Pancreas (tissue), 10 donors: Measurements from ENCODE around the gene ME3. TPM values are rescaled to one million over a fixed set of nuclear protein-coding genes. Genes with fewer than 3 reads are reported as not detected.

Experiments used
- ATAC-seq, 4 donors: fragments of 200-7000 bp; cut with Tn5 transposase; one replicate each; pipeline versions ENCODE4 v1.8.0 to v1.9.1; 2020; ENCODE audit warnings: mild to moderate bottlenecking in 4 of 4, moderate library complexity in 4 of 4
- DNase-seq, 6 donors: peaks; one replicate each; pipeline ENCODE4 v3.0.0-alpha.2; 2020
- FAIRE-seq: peaks from 2 replicates; lab custom pipeline; 2012; peaks lifted over from hg19 to GRCh38; lab: Jason Lieb, UNC
- H3K27ac ChIP-seq, 4 donors: fragments of 200-600 bp; sonication (generic); 1 replicate in 3 of 4; 2 replicates in 1 of 4; pipeline versions ENCODE4 v1.5.0 to v1.8.0; 2020
- H3K27me3 ChIP-seq, 4 donors: fragments of 200-600 bp; one replicate each; pipeline ENCODE4 v1.8.0; 2021
- H3K36me3 ChIP-seq, 3 donors: fragments of 200-600 bp; sonication (generic) in 1 of 3; one replicate each; pipeline versions ENCODE4 v1.5.0 to v1.8.0; 2020 to 2021
- H3K4me1 ChIP-seq, 3 donors: fragments of 200-600 bp; one replicate each; pipeline ENCODE4 v1.8.0; 2021
- H3K4me3 ChIP-seq, 4 donors: fragments of 200-600 bp; sonication (generic) in 2 of 4; one replicate each; pipeline versions ENCODE4 v1.5.0 to v1.8.0; 2020 to 2021
- H3K9me3 ChIP-seq, 4 donors: fragments of 200-600 bp; one replicate each; pipeline ENCODE4 v1.8.0; 2021
- WGBS, 2 donors: extraction: QIAGEN DNeasy Blood & Tissue Kit; methylation state at CpG; one replicate each; pipeline ENCODE4 v1.1.7; 2013; 5-methylcytosine and 5-hydroxymethylcytosine counted together
- intact Hi-C, 3 donors: fragments of 100-400 bp; cut with DNase I; formaldehyde crosslinking; loops; one replicate each; pipeline versions ENCODE4 v1.11.1 to v1.14.2; 2022
- polyA plus RNA-seq, 2 donors: library from polyadenylated mRNA; stranded (reverse); fragments of 200-250 nt; gene quantifications; one replicate each; pipeline ENCODE4 v1.2.3, GENCODE V29; 2013
- total RNA-seq, 6 donors: library from RNA; stranded (reverse); fragmentation: NEBNext Ultra II Directional in 4 of 6; extraction: Animal tissue kit (Norgen Biotek cat#: 25700) in 4 of 6; gene quantifications; one replicate each; pipeline versions ENCODE4 v1.2.1 to v1.2.4, GENCODE V29; 2021 to 2023
- TF ChIP-seq, protein P1 (sequence below), 4 donors: fragments of 200-600 bp; sonication (generic) in 3 of 4; IDR thresholded peaks; one replicate each; pipeline versions ENCODE4 v1.5.0 to v1.8.0; 2021; ENCODE audit warnings: antibody characterized with exemption in 4 of 4
- donor health status: healthy with polysubstance abuse.
- donor health status: DM: no; HTN: no; CAD: no; lungs with moderate emphysema.
- donor health status: DM: no; HTN: no; CAD: no.
- donor health status: control.
- donor health status: control.
- donor health status: Bipolar disorder and iron deficiency.
- donor health status: DM: yes; HTN: yes; CAD: no.
- donor health status: DM: no; HTN: no; CAD: no.
- donor health status: DM: no; HTN: no; CAD: no.
- donor health status: DM: yes; HTN: yes; CAD: no.

ME3 gene
- total and polyA plus RNA-seq, 8 donors: 6.5 to 38.8 (median 13.2) TPM

DNA sequence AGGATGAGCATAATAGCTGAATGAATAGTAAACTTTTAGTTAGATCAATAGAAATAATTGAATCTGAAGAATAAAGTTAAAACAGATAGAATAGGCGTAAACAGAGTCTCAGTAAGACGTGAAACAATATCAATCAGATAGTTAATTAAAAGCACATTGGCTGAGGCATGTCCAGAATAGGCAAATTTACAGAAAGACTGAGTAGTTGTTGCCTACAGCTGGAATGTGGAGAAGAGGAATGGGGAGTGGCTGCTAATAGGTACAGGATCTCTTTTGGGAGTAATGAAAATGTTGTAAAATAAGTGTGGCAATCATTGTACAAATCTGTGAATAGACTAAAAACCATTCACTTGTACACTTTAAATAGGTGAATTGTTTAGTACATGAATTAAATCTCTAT lies 36.3 kb upstream of the ME3 start:
- intact Hi-C loops: no loop called here
- FAIRE-seq: no peak
- Histone ChIP-seq H3K36me3 (no peaks in the 10 kb centered on the region), H3K9me3 (peaks cover 0 to 3% (median 0%) of the 10 kb centered on the region in 4 donors), H3K27ac (no peak overlapping the region), H3K27me3 (no peaks in the 10 kb centered on the region), H3K4me1 (no peaks in the 10 kb centered on the region), H3K4me3 (no peak overlapping the region)
- TF ChIP-seq, protein P1, sequence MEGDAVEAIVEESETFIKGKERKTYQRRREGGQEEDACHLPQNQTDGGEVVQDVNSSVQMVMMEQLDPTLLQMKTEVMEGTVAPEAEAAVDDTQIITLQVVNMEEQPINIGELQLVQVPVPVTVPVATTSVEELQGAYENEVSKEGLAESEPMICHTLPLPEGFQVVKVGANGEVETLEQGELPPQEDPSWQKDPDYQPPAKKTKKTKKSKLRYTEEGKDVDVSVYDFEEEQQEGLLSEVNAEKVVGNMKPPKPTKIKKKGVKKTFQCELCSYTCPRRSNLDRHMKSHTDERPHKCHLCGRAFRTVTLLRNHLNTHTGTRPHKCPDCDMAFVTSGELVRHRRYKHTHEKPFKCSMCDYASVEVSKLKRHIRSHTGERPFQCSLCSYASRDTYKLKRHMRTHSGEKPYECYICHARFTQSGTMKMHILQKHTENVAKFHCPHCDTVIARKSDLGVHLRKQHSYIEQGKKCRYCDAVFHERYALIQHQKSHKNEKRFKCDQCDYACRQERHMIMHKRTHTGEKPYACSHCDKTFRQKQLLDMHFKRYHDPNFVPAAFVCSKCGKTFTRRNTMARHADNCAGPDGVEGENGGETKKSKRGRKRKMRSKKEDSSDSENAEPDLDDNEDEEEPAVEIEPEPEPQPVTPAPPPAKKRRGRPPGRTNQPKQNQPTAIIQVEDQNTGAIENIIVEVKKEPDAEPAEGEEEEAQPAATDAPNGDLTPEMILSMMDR (IDR thresholded peaks at IDR 0.05): no peak
- no peak for ATAC-seq
- 86 to 96% methylated on average over 2 of the region's 2 CpGs for WGBS, 2 donors
- no peak for DNase-seq

DNA sequence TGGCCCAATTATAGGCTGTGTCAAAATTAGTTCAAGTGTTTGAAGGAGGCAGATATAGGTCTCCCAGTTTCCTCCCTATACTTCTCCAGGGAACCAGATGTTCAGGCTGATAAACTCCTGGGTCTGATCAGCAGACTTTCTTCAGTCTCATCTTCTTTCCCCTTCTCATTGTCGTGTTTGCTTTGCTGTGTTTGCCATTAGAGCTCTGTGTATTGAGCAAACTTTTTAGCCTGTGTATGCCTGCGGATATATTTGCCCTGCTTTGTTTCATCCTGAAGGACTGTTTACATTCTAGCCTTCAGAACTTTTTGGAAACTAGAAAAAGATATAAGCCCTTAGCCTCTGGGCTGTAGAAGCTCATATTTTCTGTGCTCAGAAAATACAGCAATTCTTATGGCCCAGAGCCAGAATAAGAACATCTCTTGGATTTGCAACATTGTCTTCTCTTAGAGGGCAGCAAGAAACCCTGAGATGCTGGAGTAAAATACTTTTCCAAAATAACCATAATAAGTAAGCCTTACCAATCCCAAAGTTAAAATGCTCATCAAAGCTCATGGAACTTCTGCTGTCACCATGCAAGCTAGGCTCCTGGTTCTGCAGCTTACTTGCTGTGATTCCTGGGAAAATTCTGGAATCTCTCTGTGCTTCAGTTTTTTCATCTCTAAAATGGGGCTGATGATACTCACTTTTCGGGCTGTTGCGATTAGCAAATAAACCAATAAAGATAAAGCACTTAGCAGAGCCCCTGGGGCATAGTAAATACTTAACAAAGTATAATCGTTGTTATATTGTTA lies 34.1 kb upstream of the ME3 start:
- ATAC-seq (no peak), DNase-seq (no peak), FAIRE-seq (peak; percentile 13)
- Histone ChIP-seq H3K4me3 (no peak overlapping the region), H3K4me1 (no peaks in the 10 kb centered on the region), H3K9me3 (peaks cover 0 to 3% (median 0%) of the 10 kb centered on the region in 4 donors), H3K36me3 (no peaks in the 10 kb centered on the region), H3K27ac (no peak overlapping the region), H3K27me3 (no peaks in the 10 kb centered on the region)
- TF ChIP-seq, protein P1 (IDR thresholded peaks at IDR 0.05): no peak
- 66 to 81% methylated on average over 5 of the region's 5 CpGs for WGBS, 2 donors
- intact Hi-C loops: no loop called here

DNA sequence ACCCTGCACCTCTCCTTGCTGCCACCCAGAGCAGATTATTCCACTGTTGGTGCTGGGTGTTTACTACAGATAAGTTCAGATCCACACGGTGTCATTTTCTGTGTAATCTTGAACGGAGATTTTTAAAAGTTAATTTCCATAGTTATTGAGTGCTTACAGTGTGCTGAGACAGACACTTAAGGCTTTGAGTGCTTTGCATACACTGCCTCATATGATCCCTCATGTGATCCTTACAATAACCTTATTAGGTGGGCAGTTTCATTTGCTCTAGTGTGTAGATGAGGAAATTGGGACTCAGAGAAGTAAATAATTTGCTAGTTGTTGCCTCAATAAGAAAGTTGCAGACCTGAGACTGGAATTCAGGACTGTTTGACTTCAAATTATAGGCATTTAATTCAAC lies 32.3 kb upstream of the ME3 start:
- ATAC-seq (no peak), FAIRE-seq (no peak), DNase-seq (no peak)
- Histone ChIP-seq H3K4me1 (no peaks in the 10 kb centered on the region), H3K4me3 (no peak overlapping the region), H3K9me3 (no peaks in the 10 kb centered on the region), H3K27ac (no peak overlapping the region), H3K27me3 (no peaks in the 10 kb centered on the region), H3K36me3 (no peaks in the 10 kb centered on the region)
- 72 to 89% methylated on average over 2 of the region's 2 CpGs for WGBS, 2 donors
- TF ChIP-seq, protein P1 (IDR thresholded peaks at IDR 0.05): no peak
- intact Hi-C loops: no loop called here

DNA sequence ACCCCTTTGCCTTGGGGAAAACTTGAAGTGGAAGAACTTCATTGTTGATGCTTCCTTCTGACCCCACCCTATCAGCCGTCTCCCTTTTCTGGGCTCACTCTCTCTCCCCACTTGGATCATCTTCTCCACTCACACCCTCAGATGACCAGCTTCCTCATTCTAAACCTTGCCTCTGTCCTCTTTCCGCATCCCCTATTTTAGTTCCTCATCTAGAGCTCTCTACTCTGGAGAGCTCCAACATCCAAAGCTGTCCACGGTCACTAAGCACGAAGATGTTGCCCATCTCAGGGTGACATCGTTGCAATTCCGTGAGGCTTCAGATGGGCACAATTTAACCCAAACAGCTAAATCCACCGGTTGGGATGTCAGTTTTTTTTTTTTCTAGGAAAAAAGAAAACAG lies 31.6 kb upstream of the ME3 start:
- no peak for FAIRE-seq
- no peak overlapping the region for H3K4me3 ChIP-seq

More for the DNA sequence above, 31.6 kb upstream of the ME3 start:
- TF ChIP-seq, protein P1 (IDR thresholded peaks at IDR 0.05): no peak
- H3K4me1 ChIP-seq: no peaks in the 10 kb centered on the region
- no peaks in the 10 kb centered on the region for H3K36me3 ChIP-seq
- 86 to 89% methylated on average over 7 of the region's 7 CpGs for WGBS, 2 donors
- peak in 1 of 4 donors; percentile 46 for ATAC-seq
- no peaks in the 10 kb centered on the region for H3K27me3 ChIP-seq
- no peaks in the 10 kb centered on the region for H3K9me3 ChIP-seq
- H3K27ac ChIP-seq: no peak overlapping the region
- intact Hi-C loops: no loop called here
- no peak for DNase-seq
